ENCODE measurements around the gene LMO1. TPM values are rescaled to one million over a fixed set of nuclear protein-coding genes. Genes with fewer than 3 reads are reported as not detected.

The LMO1 gene
- total RNA-seq, 1 donor: not detected

DNA sequence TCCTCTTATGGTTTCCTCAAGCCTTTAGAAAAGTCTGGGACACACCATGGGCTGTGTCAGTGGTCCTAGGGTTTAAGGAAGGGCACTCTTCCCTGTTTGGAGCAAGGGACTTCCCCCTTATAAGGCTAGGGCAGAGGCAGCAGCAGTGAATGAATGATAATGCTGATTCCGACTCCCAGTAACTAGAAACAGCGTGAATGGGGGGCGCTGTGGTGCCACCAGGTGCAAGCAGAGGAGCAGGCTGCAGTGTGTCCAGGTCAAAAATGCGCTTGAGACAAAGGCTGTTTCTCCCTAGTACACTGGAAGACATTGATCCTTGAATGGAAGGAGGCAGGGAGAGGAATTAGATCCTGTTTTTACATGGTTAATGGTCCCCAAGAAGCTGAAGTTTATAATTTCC is 83.2 kb downstream of the LMO1 start:
- Histone ChIP-seq H3K36me3 (ENCODE audit: insufficient read depth, low read length) (no peaks in the 10 kb centered on the region), H3K4me3 (ENCODE audit: insufficient read depth, low read length) (no peak overlapping the region), H3K4me1 (ENCODE audit: insufficient read depth, low read length) (no peaks in the 10 kb centered on the region), H2AFZ (ENCODE audit: low read length) (no peak overlapping the region), H3K4me2 (ENCODE audit: insufficient read depth, low read length) (no peak overlapping the region), H3K27ac (ENCODE audit: low read depth, low read length) (no peak overlapping the region), H3K9me3 (ENCODE audit: low read depth, low read length) (no peaks in the 10 kb centered on the region), H3K27me3 (ENCODE audit: insufficient read depth, low read length) (peaks cover 6% of the 10 kb centered on the region), H3K79me2 (ENCODE audit: insufficient read depth, low read length) (no peaks in the 10 kb centered on the region), H4K20me1 (ENCODE audit: insufficient read depth, low read length) (no peaks in the 10 kb centered on the region)
- TF ChIP-seq, protein P1, sequence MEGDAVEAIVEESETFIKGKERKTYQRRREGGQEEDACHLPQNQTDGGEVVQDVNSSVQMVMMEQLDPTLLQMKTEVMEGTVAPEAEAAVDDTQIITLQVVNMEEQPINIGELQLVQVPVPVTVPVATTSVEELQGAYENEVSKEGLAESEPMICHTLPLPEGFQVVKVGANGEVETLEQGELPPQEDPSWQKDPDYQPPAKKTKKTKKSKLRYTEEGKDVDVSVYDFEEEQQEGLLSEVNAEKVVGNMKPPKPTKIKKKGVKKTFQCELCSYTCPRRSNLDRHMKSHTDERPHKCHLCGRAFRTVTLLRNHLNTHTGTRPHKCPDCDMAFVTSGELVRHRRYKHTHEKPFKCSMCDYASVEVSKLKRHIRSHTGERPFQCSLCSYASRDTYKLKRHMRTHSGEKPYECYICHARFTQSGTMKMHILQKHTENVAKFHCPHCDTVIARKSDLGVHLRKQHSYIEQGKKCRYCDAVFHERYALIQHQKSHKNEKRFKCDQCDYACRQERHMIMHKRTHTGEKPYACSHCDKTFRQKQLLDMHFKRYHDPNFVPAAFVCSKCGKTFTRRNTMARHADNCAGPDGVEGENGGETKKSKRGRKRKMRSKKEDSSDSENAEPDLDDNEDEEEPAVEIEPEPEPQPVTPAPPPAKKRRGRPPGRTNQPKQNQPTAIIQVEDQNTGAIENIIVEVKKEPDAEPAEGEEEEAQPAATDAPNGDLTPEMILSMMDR (IDR thresholded peaks at IDR 0.05; ENCODE audit: extremely low read depth, low read depth, low read length): no peak
- DNase-seq (ENCODE audit: insufficient read length, low spot score, missing footprints): no peak

DNA sequence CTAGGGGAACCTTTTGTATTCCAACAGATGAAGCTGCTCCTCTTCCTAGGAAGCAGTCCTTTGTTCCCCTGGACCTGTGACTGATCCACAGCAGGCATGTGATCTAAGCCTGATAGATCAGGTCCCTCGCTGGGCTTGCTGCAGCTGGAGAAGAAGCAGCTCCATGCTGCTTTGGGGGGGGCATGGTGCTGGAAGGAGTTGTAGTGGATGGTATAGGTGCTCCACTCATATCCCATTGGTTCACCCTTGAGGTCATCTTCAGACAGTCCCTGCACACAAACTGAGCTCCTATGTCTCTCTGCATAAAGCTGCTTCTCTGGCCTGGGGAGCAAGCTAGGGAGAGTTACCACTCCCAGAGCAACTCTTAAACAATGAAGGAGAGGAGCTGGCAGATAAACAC is 85.4 kb downstream of the LMO1 start:
- no peak overlapping the region for H3K4me3 ChIP-seq (ENCODE audit: insufficient read depth, low read length)
- DNase-seq (ENCODE audit: insufficient read length, low spot score, missing footprints): no peak
- no peak overlapping the region for H3K27ac ChIP-seq (ENCODE audit: low read depth, low read length)
- H4K20me1 ChIP-seq (ENCODE audit: insufficient read depth, low read length): no peaks in the 10 kb centered on the region
- TF ChIP-seq, protein P1 (IDR thresholded peaks at IDR 0.05; ENCODE audit: extremely low read depth, low read depth, low read length): no peak
- H3K4me1 ChIP-seq (ENCODE audit: insufficient read depth, low read length): no peaks in the 10 kb centered on the region
- no peak overlapping the region for H2AFZ ChIP-seq (ENCODE audit: low read length)
- no peaks in the 10 kb centered on the region for H3K36me3 ChIP-seq (ENCODE audit: insufficient read depth, low read length)
- H3K27me3 ChIP-seq (ENCODE audit: insufficient read depth, low read length): peaks cover 10% of the 10 kb centered on the region
- H3K79me2 ChIP-seq (ENCODE audit: insufficient read depth, low read length): no peaks in the 10 kb centered on the region
- no peak overlapping the region for H3K4me2 ChIP-seq (ENCODE audit: insufficient read depth, low read length)
- H3K9me3 ChIP-seq (ENCODE audit: low read depth, low read length): no peaks in the 10 kb centered on the region

DNA sequence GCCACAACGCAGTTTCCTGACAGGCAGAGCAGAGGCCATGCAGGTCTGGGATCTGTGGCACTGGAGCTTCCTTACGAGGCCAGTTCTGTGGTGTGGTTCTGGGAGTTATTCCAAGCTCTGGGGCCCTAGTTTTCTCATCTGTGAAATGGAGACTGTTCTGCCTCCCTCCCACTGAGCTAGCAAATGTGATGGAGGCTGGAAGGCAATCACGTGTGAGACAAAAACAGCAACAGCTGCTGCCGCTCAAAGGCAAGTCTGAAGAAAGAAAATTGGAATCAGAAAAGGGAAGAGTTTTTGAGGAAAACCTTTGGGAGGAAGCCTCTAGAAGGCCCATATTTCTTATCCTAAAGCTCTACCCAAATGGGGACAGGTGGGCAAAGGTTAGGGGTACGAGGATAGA is 86.5 kb downstream of the LMO1 start:
- no peaks in the 10 kb centered on the region for H4K20me1 ChIP-seq (ENCODE audit: insufficient read depth, low read length)
- H3K4me1 ChIP-seq (ENCODE audit: insufficient read depth, low read length): no peaks in the 10 kb centered on the region
- no peaks in the 10 kb centered on the region for H3K36me3 ChIP-seq (ENCODE audit: insufficient read depth, low read length)
- no peaks in the 10 kb centered on the region for H3K79me2 ChIP-seq (ENCODE audit: insufficient read depth, low read length)
- no peak overlapping the region for H2AFZ ChIP-seq (ENCODE audit: low read length)
- no peak overlapping the region for H3K4me2 ChIP-seq (ENCODE audit: insufficient read depth, low read length)
- no peaks in the 10 kb centered on the region for H3K9me3 ChIP-seq (ENCODE audit: low read depth, low read length)
- no peak for DNase-seq (ENCODE audit: insufficient read length, low spot score, missing footprints)
- H3K27ac ChIP-seq (ENCODE audit: low read depth, low read length): no peak overlapping the region
- TF ChIP-seq, protein P1 (IDR thresholded peaks at IDR 0.05; ENCODE audit: extremely low read depth, low read depth, low read length): no peak
- peaks cover 10% of the 10 kb centered on the region for H3K27me3 ChIP-seq (ENCODE audit: insufficient read depth, low read length)
- H3K4me3 ChIP-seq (ENCODE audit: insufficient read depth, low read length): no peak overlapping the region

Other genes starting within 250 kb of the LMO1 start
- 19.2 and 23.5 TPM in 2 replicates for gene TUB, start 182.7 kb downstream of the LMO1 start, total RNA-seq
- not detected in 2 replicates for gene RIC3, start 94.9 kb downstream of the LMO1 start, total RNA-seq

Measured in osteoblast (primary cell).